ENCODE data around the gene IRF6.
A peak's percentile ranks its signal among the peaks of the same experiment; 100 is the strongest.

Gene IRF6

GRCh38 chr1:209786146-209786545 is 19.8 kb downstream of the IRF6 start:
- no peak for DNase-seq

GRCh38 chr1:209785592-209785991 is 20.4 kb downstream of the IRF6 start:
- DNase-seq = no peak

- DNase-seq = peak; percentile 92
Measured at GRCh38 chr1:209784265-209785169, 21.4 kb downstream of the IRF6 start, which contains the start of gene C1orf74. Gene C1orf74, minus strand, starts transcription at chr1:209784559. Its CDS starts 925 bp downstream, at chr1:209783634.

- DNase-seq = no peak
Measured at GRCh38 chr1:209783386-209783785, 22.6 kb downstream of the IRF6 start.

GRCh38 chr1:209780268-209780667 is 25.7 kb downstream of the IRF6 start:
- DNase-seq = no peak

GRCh38 chr1:209778102-209778501 is 27.8 kb downstream of the IRF6 start:
- DNase-seq = no peak

GRCh38 chr1:209777587-209777986 is 28.4 kb downstream of the IRF6 start:
- DNase-seq = no peak

DNA sequence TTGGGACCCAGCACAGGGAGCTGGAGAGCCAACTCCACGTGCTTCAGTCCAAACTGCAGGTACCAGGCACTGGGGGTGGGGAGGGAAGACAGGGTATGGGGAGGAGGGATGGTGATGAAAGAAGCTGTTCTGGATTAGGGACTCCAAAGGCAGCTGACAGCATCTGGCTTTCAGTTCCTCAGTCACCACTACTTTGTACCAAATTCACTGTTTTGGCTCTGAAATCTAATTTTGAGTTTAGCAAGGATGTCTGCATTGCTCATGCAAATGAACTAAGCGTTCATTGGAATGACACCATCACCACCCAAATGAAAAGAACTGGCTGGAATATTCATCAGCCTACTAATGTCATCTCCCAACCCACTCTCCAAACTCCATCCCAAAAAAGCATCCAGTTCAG is 30.3 kb downstream of the IRF6 start:
- DNase-seq = no peak

- DNase-seq = no peak
Measured at GRCh38 chr1:209774592-209774991, 31.4 kb downstream of the IRF6 start.

DNA sequence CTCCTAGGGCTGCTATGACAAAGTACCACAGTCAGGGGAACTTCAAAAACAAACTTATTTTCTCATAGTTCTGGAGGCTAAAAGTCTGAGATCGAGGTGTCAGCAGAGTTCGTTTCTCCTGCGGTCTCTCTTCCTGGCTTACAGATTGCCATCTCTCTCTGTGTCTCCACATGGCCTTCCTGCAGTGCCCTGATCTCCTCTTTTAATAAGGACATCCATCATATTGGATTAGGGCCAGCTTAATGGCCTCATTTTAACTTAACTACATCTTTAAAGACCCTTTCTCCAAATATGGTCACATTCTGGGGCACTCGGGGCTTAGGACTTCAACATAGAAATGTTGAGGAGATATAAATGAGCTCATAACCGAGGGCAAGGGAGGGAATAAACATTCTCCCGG is 33.8 kb downstream of the IRF6 start:
- no peak for DNase-seq

DNA sequence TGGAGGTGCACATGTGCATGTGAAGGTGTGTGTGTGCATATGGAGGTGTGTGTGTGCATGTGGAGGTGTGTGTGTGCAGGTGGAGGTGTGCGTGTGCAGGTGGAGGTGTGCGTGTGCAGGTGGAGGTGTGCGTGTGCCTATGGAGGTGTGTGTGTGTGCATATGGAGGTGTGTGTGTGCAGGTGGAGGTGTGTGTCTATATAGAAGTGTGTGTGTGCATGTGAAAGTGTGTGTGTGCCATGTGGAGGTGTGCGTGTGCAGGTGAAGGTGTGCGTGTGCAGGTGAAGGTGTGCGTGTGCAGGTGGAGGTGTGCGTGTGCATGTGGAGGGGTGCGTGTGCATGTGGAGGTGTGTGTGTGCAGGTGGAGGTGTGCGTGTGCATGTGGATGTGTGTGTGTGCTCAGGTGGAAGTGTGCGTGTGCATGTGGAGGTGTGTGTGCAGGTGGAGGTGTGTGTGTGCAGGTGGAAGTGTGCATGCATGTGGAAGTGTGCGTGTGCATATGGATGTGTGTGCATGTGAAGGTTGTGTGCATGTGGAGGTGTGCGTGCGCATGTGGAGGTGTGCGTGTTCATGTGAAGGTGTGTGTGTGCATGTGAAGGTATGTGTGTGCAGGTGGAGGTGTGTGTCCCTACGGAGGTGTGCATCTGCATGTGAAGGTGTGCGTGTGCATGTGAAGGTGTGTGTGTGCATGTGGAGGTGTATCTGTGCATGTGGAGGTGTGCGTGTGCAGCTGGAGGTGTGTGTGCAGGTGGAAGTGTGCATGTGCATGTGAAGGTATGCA is 35.1 kb downstream of the IRF6 start:
- no peak for DNase-seq

- DNase-seq = no peak
Measured at GRCh38 chr1:209769971-209770370, 36.0 kb downstream of the IRF6 start.

DNA sequence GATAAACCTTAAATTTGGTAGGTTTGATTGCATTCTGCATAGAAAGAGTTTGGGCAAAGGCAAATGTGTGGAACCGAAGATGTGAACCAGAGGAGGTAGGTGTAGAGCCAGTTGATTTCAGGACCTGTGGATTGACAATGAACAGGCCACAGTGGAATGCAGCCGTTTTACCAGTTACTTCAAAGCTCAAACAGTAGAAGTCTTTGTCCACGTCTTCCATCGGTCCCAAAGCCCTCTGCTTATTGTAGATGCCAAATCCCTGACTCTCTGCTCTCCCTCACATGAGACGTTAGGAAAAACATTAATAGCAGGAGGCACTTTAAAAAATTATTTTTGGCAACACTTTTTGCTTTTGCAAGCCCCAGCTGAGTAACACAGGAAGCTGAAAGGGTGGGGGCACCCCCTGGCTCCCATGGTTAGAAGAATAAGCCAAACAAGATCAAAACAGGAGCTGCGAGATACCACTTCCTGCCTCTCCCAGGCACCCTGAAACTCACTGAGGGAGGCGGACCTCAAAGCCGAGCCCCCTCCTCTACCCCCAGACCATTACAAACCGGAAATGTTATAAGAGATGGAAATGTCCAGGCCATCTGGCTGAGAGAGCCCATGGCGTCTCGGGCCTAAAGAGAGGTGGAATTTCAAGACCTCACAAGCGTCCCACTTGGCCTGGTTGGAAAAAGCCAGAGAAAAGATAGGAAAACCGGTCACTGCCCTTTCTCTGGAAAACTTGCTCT is 36.6 kb downstream of the IRF6 start:
- no peak for DNase-seq

GRCh38 chr1:209768354-209768774 is 37.6 kb downstream of the IRF6 start:
- no peak for DNase-seq

GRCh38 chr1:209767706-209768105 is 38.2 kb downstream of the IRF6 start:
- DNase-seq = no peak

GRCh38 chr1:209767096-209767495 is 38.8 kb downstream of the IRF6 start:
- no peak for DNase-seq

DNA sequence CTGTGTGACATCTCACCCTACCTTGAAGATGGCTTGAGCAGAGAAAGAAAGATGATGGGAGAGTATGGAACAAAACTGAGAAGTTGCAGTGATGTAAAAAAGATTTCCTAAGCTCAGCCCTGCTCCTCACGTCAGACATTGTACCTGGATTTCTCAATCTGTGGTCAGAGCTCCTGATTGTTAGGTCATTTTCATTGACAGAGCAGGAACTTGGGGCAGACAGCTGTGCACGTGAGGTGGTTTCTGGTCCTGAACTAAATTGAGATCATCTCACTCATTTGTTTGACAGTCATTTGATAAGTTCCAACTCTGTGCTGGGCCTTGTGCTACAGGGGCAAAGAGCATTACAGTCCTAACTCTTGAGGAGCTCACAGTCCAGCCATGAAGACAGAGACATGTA is 39.9 kb downstream of the IRF6 start:
- DNase-seq = no peak

- no peak for DNase-seq
Measured at GRCh38 chr1:209761011-209761635, 44.8 kb downstream of the IRF6 start.

DNA sequence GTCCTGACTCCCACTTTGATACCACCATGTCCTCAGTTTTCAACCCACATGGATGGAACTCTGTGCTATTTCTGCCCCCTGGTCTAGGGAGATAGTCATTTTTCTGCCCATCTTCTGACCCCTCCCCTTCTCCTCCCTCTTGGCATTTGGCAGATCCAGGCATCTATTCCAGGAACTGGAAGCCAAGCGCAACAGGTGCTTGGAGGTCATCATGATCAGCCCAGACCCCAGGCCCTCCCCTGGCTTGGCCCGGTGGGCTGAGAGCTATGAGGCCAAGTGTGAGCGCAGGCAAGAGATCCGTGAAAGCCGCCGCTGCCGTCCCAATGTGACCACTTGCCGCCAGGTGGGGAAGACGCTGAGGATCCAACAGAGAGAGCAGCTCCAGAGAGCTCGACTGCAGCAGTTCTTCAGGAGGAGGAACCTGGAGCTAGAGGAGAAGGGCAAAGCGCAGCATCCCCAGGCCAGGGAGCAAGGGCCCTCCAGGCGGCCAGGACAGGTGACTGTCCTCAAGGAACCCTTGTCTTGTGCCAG is 46.0 kb downstream of the IRF6 start:
- DNase-seq = no peak

- DNase-seq = no peak
Measured at GRCh38 chr1:209758400-209758799, 47.5 kb downstream of the IRF6 start.

GRCh38 chr1:209756615-209757445 is 49.1 kb downstream of the IRF6 start:
- DNase-seq = no peak

Measured in NCI-H748 treated with DMSO at 0.1 percent for 48 hours (cell line).